Measurements from ENCODE around the gene HPCAL1. TPM values are rescaled to one million over a fixed set of nuclear protein-coding genes. Genes with fewer than 3 reads are reported as not detected.

The HPCAL1 gene
- total and polyA plus RNA-seq, 8 donors = 14.0 to 571 (median 85.4) TPM

DNA sequence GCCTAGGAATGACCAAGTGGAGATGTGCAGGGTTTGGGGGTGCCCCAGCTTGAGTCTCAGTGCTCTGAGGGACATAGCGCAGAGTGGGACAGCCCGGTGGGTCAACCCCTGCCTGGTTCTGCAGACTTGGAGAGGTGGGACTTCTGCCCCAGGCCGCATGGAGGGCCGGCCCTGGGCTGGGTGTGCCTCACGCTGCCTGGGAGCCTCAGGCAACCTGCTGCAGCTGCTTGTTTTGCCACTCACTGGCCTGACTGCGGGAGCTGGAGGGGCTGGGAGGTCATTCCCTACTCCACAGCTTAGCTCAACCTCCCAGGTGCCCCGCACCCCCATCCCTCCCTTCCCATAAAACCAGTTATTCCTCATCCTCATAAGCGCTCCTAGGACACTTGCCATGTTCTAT lies 112.3 kb downstream of the HPCAL1 start:
- no peak for DNase-seq
- 80 to 90% (median 86%) methylated on average over 5 to 8 of the region's 8 CpGs for WGBS, 5 donors
- H3K27ac ChIP-seq = peak overlapping the region in 3 of 5 donors; percentile 26 to 76 (median 48)
- H3K27me3 ChIP-seq = no peaks in the 10 kb centered on the region
- H3K36me3 ChIP-seq = peaks cover 0 to 10% (median 8%) of the 10 kb centered on the region in 4 donors
- no peak overlapping the region for H3K4me3 ChIP-seq
- intact Hi-C loops (cut with DNase I; ENCODE audit: low total_unique reads) = no loop called here
- peaks cover 19 to 52% (median 32%) of the 10 kb centered on the region in 4 donors for H3K4me1 ChIP-seq
- no peaks in the 10 kb centered on the region for H3K9me3 ChIP-seq
- TF ChIP-seq EP300 (IDR thresholded peaks at IDR 0.05) (no peak), CTCF (IDR thresholded peaks at IDR 0.05) (no peak), POLR2A (IDR thresholded peaks at IDR 0.05) (no peak), POLR2AphosphoS5 (IDR thresholded peaks at IDR 0.05) (no peak)

- DNase-seq = no peak
- Histone ChIP-seq H3K27me3 (no peaks in the 10 kb centered on the region), H3K36me3 (peaks cover 0 to 16% (median 14%) of the 10 kb centered on the region in 4 donors), H3K4me1 (peaks cover 19 to 50% (median 32%) of the 10 kb centered on the region in 4 donors), H3K9me3 (no peaks in the 10 kb centered on the region), H3K4me3 (no peak overlapping the region), H3K27ac (peak overlapping the region in 2 of 5 donors; percentile 9 to 33)
- TF ChIP-seq EP300 (IDR thresholded peaks at IDR 0.05) (no peak), CTCF (IDR thresholded peaks at IDR 0.05) (no peak), POLR2AphosphoS5 (IDR thresholded peaks at IDR 0.05) (no peak), POLR2A (IDR thresholded peaks at IDR 0.05) (no peak)
- intact Hi-C loops (cut with DNase I; ENCODE audit: low total_unique reads) = no loop called here
- WGBS, 5 donors = 49 to 79% (median 65%) methylated on average over 7 to 12 of the region's 12 CpGs
Observed at GRCh38 chr2:10415640-10416039, 112.9 kb downstream of the HPCAL1 start.

DNA sequence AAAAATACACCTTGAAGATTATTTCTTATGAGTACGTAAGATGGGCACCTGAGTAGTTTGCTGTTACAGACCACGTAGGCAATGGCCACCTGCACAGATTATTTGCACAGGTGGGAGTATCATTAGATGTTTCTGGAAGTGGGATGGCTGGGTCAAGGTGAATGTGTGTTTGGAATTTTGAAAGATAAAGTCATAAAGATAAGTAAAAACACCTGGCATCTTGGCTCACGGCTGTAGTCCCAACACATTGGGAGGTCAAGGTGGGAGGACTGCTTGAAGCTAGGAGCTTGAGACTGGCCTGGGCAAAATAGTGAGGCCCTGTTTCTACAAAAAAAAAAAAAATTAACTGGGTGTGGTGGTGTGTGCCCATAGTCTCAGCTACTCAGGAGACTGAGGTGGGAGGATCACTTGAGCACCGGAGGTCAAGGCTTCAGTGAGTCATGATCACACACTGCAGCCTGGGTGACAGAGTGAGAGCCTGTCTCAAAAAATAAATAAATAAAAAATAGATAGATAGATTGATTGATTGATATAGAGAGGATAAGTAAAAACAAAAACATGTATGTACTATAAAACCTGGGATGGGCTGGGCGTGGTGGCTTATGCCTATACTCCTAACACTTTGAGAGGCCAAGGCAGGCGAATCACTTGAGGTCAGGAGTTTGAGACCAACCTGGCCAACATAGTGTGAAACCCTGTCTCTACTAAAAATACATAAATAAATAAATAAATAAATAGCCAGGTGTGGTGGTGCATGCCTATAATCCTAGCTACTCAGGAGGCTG lies 115.0 kb downstream of the HPCAL1 start:
- no peak for TF ChIP-seq POLR2AphosphoS5 (IDR thresholded peaks at IDR 0.05)
- 62 to 77% (median 65%) methylated on average over 5 to 6 of the region's 6 CpGs for WGBS, 5 donors
- no peaks in the 10 kb centered on the region for H3K27me3 ChIP-seq
- H3K9me3 ChIP-seq = no peaks in the 10 kb centered on the region
- H3K27ac ChIP-seq = no peak overlapping the region
- H3K4me3 ChIP-seq = no peak overlapping the region
- no peak for DNase-seq
- intact Hi-C loops (cut with DNase I; ENCODE audit: low total_unique reads) = no loop called here
- peaks cover 11 to 35% (median 34%) of the 10 kb centered on the region in 4 donors for H3K36me3 ChIP-seq
- H3K4me1 ChIP-seq = peaks cover 19 to 36% (median 30%) of the 10 kb centered on the region in 4 donors

DNA sequence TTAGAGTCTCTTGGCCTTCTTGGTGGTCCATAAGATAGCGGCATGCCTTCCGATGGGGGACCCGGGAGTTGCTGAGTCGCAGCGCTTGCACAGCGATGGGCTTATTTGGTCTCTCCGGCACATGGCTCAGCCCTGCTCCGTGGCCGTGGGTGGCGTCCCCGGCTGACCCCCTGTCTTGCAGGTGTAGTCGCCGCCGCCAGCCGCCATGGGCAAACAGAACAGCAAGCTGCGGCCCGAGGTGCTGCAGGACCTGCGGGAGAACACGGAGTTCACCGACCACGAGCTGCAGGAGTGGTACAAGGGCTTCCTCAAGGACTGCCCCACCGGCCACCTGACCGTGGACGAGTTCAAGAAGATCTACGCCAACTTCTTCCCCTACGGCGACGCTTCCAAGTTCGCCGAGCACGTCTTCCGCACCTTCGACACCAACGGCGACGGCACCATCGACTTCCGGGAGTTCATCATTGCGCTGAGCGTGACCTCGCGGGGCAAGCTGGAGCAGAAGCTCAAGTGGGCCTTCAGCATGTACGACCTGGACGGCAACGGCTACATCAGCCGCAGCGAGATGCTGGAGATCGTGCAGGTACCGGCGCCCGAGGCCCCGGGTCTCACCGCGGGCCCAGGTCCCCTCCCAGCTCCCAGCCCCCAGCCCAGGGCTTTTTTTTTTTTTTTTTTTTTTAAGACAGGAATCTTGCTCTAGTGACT lies 117.0 kb downstream of the HPCAL1 start:
- intact Hi-C loops (cut with DNase I; ENCODE audit: low total_unique reads) = loop anchor here (10.0 kb wide), 1 partner anchor 275 kb away; no protein-coding TSS in a partner anchor
- no peak for DNase-seq
- H3K27ac ChIP-seq = no peak overlapping the region
- no peaks in the 10 kb centered on the region for H3K27me3 ChIP-seq
- H3K9me3 ChIP-seq = no peaks in the 10 kb centered on the region
- no peak overlapping the region for H3K4me3 ChIP-seq
- TF ChIP-seq EP300 (IDR thresholded peaks at IDR 0.05) (no peak), POLR2AphosphoS5 (IDR thresholded peaks at IDR 0.05) (no peak), CTCF (IDR thresholded peaks at IDR 0.05) (no peak), POLR2A (IDR thresholded peaks at IDR 0.05) (no peak)
- 94 to 98% (median 96%) methylated on average over 52 to 54 of the region's 54 CpGs for WGBS, 5 donors
- H3K4me1 ChIP-seq = peaks cover 5 to 17% (median 12%) of the 10 kb centered on the region in 4 donors
- H3K36me3 ChIP-seq = peaks cover 26 to 55% (median 53%) of the 10 kb centered on the region in 4 donors
